Measurements from ENCODE around the gene ATF6B.
"Not testable (repeated sequence)": the region's sequence is repeated elsewhere in the genome, so short reads cannot be mapped to it uniquely, and the experiment has no call there.

The ATF6B gene

DNA sequence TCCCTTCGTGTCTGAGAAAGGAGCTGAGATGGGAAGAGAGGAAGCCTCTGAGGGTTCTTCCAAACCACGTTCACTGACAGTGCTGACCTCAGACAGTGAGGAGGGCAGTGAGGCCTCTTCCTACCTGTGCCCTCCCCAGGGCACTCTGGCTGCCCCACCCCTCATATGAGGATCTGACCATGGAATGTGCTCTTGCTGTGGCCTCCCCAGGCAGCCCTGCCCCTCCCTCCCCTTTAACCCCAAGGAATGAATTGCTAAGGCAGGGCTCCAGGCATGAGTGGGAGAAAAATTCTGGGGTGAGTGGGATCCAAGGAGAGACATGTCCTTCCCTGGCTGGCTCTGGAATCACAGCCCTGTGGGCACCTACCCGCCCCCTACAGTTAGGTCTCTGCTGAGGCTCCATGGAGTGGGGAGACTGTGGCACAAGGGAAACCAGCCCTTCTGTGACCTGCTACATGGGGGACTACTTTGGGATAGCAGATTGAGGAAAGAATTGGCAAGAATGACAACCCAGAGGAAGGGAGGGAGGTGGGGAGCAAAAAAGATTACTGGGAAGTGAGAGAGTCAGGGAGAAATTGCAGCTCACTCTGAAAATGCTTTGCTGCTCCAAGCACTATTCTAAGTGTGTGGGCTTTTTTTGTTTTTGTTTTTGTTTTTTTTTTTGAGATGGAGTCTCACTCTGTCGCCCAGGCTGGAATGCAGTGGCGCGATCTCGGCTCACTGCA is 48.3 kb downstream of the ATF6B start:
- DNase-seq, result no peak

DNA sequence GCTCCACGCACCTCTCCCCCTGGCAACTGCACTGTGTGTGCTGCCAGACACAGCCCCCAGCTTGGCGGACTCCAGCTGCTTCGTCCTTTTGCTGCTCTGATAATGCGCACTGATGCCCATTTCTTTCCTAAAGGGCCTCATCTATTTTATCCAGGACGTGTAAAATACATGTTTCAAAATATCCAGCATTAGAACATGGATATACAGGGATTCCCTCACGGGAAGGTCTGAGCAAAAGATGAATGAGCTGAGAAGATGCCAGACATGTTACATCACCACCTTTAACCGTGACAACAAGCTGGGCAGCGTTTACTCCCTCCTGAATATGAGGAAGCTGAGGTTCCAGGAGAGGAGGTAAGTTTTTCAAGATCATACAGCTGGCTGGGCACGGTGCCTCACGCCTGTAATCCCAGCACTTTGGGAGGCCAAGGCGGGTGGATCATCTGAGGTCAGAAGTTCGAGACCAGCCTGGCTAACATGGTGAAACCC is 51.7 kb downstream of the ATF6B start:
- peak; percentile 15 for DNase-seq

DNA sequence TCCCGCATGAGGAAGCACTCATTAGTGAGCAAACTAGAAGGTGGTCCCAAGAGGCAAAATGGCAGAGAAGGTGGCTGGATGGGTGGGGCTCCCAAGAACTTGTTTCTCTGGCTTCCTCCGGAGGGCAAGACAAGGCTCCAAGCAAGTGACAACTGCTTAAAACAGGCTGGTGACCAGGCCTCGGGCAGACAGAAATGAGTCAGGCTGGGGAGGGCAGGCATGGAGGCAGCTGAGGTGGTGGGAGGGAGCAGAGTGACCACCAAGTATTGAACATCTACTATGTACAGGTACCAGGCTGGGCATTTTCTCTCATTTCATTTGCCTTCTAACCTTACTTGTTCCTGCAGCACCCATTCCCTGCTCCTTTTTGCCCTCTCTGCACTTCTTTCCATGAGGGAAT is 52.3 kb downstream of the ATF6B start:
- no peak for DNase-seq

DNA sequence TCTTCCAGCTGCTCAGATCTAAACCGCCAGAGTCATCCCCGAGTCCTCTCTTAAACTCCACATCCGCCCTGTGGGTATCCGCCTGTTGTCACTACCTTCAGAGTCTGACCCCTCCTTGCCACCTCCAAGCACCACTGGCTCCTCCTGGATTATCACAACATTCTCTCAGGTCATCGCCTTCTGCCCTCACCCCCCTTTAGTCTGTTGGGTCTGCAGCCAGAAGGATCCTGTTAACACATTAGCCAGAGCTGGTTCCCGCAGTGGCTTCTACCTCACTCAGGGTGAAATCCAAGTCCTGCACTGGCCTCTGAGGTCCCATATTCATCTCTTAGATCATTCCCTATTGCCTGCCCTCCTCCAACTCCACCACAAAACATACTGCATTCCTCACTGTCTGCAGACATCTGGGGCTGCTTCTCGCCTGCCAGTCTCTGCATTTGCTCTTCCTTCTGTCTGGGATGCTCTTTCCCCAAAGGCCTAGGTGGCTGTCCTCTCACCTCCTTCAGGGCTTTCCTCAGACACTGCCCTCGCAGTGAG is 53.0 kb downstream of the ATF6B start:
- DNase-seq, result no peak

DNA sequence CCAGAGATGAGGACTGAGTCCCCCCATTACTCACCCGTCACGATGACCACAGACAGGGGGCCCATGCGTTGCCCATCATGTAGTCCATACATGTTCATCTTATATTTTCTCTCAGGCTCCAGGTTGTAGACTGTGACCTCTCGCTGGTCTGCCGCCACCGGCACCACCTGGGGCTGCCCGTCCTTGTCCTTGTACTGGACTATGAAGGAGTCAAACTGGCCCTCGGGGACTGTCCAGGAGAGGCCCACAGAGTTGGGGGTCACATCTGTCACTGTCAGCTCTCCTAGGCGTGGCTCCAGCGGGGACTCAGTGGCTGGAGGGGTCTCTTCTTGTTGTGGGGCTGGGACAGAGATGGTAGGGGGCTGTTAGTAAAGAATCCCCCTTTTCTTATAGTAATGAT is 54.4 kb downstream of the ATF6B start:
- no peak for DNase-seq

DNA sequence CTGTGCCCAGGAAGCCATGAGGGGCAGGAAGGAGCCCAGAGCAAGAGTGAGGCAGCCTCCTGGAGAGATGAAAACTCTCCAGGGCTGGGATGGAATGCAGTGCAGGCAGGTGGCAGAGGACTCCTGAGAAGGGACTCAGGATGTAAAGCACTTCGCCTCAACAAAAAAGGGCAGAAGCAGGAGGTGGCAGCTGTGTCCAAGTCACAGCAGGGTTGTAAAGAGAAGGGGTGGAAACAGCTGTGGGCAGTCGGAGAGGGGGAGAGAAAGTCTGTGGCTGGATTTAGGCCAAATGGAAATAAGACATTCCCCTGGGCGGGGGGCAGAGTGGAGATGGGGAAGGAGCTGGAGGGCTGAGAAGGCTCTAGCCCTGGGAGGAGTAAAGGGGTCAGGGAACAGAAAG is 54.9 kb downstream of the ATF6B start:
- DNase-seq, result no peak

DNA sequence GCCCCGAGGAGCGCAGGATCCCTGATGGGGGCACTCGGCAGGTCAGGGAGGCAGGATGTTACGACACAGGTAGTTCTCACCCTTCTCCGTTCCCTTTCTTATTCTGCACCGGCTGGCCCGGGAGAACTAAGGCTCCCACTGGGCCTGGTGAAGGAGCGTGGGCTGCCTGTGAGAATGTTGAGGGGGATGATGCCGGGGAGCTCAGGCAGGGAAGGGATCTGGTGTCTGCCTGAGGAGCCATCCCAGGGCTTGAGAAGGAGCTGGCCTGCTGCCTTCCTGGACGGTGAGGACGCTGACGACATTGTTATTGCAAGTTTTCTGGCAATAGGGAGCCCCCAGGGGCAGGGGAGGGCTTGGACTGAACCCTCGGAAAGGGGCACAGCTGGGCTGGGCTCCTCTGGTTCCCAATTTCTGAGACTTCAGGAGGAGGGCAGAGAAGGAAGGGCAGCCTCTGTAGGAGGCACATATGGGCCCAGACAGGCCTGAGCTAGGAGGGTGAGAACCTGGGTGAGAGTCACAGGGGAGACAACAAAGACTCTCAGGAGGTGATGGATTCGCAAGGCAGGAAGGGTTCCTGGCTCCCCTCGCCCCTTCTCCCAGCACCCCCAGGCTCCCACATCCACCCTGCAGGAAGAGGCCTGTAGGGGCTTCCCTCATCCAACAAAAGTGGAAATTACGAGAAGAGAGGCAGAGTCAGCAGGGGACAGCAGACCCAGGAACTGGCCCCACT is 57.1 kb downstream of the ATF6B start:
- DNase-seq, result no peak

DNA sequence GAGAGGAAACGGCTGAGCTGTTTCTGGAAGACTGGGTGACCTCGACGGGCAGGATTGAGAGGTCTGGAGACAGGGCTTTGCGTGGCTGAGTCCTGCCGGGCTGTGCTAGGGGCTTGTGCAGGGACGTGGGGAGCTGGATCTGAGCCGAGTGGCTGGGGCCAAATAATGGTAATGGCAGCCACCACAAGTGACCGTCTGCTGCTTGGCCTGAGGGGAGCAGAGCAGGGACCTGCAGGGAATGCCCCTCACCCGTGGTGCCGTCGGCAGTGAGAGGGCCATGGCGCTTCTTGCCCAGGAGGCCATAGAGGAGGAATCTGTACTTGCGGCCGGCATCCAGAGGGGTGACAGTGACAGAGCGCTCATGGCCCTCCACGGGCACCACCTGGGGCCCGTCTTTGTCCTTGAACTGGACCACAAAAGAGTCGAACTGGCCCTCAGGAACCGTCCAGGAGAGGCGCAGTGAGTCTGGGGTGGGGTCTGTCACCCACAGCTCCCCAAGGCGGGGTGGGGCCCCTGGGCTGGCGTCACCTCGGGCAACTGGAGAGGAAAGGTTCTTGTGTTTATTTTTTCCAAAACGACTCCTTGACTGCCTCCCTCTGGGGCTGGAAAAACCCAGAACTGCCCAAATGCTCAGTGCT is 58.0 kb downstream of the ATF6B start:
- DNase-seq, result no peak

DNA sequence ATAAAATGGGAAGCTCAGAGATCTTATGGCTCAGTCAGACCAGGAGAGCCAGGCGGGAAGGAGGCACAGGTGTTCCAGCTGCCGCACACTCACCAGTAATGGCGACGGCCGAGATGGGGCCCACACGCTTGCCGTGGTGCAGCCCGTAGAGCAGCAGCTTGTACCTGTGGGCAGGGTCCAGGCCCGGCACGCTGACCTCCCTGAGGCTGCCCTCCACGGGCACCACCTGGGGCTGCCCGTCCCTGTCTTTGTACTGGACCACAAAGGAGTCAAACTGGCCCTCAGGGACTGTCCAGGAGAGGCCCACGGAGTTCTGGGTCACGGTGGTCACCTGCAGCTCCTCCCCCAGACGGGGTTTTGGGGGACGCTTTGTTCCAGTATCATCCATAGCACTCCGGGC is 58.6 kb downstream of the ATF6B start:
- DNase-seq, result no peak

DNA sequence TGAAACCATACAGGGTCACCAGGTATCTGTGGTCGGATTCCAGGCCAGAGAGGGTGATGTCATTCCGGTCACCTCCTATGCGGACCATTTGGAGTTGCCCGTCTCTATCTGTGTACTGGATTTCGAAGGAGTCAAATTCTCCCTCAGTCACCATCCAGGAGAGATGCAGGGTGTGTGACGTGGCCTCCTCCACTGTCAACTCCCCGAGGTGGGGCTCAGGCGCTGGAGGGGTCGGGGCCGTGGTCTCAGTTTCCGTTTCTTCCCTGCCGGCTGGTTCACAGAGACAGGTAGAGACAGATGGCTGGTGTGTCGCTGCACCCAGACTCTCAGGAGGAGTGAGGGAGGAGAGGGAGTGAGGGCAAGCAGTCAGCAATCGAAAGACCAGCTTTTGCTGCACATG is 59.2 kb downstream of the ATF6B start:
- no peak for DNase-seq

DNA sequence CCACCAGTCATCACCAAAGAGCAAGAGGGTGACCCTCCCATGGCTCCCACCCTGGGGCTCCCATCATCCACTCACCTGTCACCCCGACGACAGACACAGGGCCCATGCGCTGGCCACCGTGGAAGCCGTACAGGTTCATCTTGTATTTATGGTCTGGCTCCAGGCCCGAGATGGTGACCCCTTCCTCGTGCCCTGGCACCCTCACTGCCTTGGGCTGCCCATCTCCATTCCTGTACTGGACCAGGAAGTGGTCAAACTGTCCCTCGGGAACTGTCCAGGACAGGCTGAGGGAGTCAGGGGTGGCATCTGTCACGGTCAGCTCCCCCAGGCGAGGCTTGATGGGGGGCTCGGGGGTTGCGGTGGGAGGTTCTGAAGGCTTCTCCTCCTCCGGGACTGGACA is 59.7 kb downstream of the ATF6B start:
- not testable (repeated sequence) for DNase-seq

DNA sequence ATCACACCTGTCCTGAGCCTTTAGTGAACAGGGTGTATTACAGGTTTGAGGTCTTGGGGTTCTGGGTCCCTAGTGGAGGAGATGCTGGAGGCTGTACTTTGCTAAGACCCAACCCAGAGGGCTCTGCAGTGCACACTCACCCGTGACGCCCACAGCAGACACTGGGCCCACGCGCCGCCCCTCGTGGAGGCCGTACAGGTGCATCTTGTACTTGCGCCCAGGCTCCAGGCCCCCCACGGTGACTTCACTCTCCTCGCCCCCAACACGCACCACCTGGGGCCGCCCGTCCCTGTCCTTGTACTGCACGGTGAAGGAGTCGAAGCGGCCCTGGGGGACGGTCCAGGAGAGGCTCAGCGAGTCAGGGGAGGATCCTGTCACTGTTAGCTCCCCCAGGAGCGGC is 60.5 kb downstream of the ATF6B start:
- DNase-seq, result not testable (repeated sequence)

Measured in hematopoietic multipotent progenitor cell treated with erythropoietin and hydrocortisone succinate and interleukin-3 and kit ligand, for 4 days (in vitro differentiated cells).